SK-N-MC (cell line): ENCODE data around the gene PNPLA5.

Source experiments
- EZH2 ChIP-seq: fragments of 200-600 bp; sonication (generic); IDR thresholded peaks from one replicate; pipeline ENCODE4 v1.6.1; 2017; ENCODE audit warnings: antibody characterized with exemption
- POLR2AphosphoS5 ChIP-seq: IDR thresholded peaks from 2 replicates; pipeline ENCODE4 v1.6.1; 2012; ENCODE audit warnings: mild to moderate bottlenecking, low read depth, low read length, borderline replicate concordance

DNA sequence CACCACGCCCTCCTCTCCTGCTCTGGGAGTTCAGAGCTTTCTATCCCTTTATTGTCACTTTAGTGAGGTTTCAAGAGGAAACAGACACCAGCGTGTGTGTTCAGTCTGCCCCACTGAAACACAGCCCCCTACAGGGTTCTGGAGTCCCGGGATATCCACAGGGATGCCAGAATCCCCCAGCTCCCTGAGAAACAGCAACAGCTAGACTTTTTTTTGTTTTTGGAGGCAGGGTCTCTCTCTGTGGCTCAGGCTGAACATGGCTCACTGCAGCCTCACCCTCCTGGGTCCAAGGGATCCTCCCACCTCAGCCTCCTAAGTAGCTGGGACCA lies 39.9 kb downstream of the PNPLA5 start:
- no peak for TF ChIP-seq POLR2AphosphoS5
- TF ChIP-seq EZH2 = no peak
